HUDEP-2 (cell line): ENCODE data around the gene PEX5L.

Source experiments
- DNase-seq, 76 experiments: peaks; one replicate each; lab custom pipeline; 2025; ENCODE audit not compliant: unreplicated experiment in 76 of 76; lab: John Stamatoyannopoulos, UW

Gene PEX5L

DNA sequence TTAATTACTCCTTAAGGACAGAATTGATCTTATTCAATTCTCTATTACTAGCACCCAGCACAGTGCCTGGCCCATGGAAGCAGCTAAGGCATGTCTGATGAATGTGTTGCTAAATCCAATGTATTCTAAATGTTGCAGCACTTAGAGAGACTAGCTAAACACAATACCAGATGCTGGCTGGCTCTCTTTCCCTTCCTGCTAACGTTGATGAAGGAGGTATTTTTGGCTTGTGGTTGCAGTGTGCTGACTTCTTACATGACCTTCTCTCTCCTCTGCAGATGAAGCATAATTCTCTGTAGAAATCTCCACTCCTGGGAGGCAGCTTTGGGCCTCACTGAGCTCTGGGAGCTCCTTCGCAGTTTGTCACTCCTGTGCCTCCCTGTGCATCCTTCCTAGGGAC lies 183.6 kb downstream of the PEX5L start:
- DNase-seq, result no peak

DNA sequence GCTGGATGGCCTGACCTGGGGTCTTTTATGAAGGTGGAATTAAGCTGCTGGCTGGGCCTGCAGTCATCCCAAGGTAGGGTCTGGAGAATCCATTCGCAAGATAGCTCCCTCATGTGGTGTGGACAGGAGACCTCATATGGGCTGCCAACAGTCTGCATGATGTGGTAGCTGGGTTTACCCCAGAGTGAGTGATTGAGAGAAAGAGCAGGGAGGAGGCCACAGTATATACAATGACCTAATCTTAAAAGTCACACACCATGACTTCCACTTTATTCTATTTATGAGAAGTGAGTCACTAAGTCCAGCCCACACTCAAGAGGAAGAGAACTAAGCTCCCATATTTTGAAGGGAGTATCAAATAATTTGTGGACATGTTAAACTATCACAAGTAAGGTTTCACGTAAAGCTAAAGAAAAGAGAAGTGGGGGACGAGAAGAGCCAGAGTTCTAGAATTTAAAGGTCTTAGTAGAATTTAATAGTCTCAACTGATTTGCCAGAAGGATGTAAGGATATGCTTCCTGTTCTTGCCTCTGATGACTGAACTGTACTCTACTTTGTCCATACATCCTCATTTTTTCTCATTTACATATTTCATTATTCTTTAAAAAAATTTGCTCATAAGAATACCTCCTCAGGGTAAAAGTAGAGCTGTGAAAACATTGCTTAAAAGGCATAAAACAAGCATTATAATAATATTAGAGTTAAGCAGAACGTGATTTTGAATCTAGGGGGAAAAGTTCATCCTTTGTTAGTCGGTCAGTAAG lies 184.4 kb downstream of the PEX5L start:
- DNase-seq, result peak in 1 of 76 experiments; percentile 6

DNA sequence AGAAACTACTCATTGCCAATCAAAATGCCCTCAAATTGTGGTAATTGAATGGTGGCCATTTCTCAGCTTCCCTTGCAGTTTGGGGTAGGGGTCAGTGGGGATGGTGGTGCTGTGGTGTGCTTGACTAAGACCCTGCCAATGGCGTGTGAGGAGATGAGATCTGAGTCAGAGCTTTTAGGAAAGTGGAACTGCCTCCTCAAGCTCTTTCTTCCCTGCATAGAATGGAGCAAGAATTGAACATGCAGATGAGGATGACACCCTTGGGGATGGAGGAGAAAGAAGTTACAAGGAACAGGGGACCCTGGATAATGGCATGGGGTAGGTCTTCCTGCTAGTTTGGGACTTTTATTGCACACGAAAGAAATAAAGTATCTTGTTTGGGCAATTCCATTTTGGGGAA lies 188.0 kb downstream of the PEX5L start:
- no peak for DNase-seq

DNA sequence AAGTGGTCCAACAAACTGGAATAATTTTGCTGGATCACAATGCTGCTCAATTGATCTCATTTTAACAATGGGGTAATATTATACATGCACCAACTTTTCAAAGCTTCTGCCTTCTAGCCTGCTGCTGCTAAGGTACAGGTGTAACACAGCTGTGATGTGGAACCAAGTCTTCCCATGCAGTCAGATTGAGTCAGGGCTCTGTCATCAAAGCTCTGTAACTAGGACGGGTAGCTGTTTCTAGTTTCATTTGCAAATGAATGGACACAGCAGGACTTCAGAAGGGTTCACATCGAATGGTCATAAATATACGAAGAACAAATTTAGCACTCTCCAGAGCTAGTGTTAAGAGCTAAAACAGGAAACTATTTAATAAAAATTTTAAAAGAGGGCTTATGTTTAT lies 194.7 kb downstream of the PEX5L start:
- no peak for DNase-seq

DNA sequence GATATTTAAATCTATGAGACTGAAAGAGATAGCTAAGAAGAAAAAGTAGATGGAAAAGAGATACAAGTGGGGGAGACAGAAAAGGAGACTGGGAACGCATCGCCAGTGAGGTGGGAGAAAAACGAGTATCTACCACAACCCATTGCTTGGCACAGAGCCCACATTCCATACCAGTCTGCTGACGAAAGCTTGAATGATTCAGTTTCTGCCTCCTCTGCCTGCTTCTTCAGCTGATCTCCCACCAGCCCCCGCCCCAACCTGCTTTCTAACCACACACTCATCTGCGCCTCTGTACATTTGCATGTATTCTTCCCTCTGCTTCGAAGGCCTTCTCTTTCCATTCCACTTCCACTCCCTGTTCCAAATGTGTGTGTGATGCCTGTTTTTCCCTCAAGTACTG lies 195.8 kb downstream of the PEX5L start:
- DNase-seq, result no peak

DNA sequence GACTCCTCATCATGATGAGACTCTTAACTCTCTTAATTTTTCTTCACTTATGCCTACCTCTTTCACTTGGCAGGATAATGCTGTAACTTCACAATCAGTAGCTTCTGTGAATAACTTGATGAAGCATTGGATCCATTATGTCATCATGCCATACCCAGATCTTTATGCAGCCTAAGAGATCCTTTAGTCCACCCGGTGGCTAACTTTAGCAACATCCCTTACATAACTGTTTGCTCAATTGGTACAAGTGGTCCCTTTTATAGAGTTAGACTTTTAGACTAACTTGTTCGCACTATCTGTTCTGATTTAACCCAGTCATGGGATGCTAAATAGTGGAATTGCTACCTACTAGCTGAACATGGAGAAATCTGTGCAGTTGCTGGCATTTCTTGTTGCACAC lies 199.4 kb downstream of the PEX5L start:
- DNase-seq, result no peak

DNA sequence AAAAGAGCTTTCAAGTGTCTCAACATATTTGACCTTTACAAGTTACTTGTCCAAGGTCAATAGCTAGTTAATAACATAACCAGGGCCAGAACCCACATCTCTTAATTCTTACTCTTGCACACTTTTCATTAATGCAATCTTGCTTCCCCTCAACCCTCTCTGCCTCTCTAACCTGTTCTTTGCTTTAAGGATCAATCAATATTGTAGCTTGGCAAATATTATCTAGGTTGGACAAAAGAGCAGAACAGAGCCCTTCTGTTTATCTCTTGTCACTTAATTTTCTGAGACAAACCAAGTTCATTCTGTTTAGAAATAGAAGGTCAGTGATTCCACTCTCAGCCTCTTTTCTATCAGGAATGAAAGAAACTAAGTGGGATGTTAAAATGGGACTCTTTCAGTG lies 203.4 kb downstream of the PEX5L start:
- no peak for DNase-seq

DNA sequence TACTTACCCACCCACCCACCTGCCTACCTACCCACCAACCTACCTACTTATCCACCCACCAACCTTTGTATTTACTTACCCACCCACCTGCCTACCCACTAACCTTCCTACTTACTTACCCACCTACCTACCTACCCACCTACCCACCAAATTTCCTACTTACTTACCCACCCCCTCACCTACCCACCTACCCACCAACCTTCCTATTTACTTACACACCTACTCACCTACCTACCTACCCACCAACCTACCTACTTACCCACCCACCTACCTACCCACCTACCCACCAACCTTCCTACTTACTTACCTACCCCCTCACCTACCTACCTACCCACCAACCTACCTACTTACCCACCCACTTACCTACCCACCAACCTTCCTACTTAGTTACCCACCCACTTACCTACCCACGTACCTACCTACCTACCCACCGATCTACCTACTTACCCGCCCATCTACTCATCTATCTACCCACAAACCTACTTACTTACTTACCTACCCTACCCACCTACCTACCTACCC lies 204.3 kb downstream of the PEX5L start:
- DNase-seq, result no peak

DNA sequence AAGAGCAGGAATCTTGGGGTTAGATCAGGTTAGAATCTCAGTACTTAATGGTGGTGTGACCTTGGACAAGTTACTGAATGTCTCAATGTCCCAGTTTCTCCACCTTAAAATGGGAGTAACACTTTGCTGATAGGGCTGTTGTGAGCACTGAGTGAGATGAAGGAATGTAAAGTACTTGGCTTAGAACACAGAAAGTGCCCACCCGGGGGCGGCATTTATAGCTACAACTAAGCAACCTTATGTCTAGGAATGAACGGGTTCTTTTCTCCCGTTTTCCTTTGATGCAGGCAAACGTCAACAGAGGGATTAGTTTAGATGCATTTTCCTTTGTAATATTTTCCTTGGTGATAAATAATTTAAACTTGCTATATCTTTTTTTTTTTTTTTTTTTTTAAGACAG lies 207.3 kb downstream of the PEX5L start:
- no peak for DNase-seq

DNA sequence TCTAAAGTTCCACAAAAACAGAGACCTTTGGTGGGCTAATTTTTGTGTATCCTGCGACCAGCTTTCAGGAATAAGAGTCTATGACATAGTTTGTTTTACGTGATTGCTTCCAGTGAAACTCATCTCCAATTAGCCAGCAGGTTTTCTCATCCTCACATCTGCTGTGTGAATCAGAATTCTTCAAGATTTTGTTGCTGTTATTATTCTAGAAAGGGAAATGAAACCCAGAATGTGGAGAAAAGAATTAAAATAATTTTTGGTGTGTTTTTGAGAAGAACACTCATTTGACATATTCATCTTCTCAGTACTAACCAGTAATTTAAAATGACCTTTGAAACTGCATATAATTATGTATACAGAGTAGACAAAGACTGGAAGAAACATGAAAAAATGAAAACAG lies 208.0 kb downstream of the PEX5L start:
- no peak for DNase-seq

DNA sequence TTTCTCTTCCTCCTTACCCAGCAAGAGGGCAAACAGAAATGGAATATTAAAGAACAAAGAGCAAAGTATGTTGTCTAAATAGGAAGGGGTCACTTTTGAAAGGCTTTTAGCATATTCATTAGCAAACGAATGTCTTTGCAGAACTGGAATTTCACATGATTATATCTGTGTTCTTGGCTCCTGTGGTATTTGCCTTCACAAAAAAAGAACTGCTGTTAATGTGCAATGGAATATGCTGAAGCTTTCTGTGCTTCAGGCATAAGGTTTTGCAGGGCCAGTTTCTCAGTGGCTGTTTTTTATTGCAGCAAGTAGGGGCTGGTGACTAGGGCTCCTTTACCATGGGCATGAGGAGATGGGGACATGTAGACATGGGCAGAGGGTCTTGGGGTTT lies 210.5 kb downstream of the PEX5L start:
- no peak for DNase-seq

DNA sequence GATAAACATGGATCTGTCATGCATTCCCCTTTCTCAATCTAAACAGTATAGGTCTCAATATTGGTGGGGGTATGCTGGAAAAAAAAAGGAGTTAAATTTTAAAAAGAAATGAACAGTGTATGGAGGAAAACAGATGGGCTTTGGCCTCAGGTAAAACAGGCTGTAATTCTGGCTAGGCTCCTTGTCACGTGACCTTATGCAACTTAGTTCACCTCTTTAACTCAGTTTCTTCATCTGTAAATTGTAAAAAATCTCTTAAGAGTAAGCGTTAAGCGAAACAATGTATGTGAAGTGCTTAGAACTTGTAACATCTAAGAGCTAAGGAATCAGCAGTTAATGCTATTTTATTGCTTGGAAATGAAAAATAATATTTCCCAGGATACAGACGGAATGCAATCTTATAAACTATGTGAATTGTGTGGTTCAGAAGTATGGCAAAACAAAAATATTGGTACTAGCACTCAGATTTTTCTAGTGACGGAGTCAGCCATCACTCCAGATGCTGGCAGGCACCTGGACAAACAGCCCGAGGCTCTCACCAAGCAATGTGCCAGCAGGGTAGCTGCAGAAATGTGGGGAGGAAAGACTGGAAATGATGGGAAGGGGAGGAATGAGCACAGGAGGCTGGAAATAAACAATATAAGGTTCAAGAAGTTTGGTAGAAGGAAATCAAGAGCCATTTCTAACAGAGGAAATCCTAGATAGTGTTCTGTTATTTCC lies 211.1 kb downstream of the PEX5L start:
- no peak for DNase-seq

DNA sequence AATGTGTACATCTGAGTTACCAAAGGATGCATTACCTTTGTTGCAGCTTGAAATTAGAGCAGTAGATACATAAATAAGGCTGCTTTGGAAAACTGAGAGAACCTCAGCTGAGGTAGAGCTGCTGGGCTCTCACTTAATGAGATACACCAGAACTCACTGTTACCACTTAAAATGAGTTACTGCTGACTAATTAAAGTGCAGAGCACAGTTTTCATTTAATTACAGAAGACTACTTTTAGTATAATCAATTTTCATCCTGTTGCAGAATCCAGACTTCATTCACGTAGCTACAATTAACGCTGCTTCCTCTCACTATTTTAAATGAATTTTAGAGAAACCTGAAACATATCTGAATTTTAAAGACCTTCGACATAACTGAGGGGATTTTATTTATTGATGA lies 214.4 kb downstream of the PEX5L start:
- no peak for DNase-seq

DNA sequence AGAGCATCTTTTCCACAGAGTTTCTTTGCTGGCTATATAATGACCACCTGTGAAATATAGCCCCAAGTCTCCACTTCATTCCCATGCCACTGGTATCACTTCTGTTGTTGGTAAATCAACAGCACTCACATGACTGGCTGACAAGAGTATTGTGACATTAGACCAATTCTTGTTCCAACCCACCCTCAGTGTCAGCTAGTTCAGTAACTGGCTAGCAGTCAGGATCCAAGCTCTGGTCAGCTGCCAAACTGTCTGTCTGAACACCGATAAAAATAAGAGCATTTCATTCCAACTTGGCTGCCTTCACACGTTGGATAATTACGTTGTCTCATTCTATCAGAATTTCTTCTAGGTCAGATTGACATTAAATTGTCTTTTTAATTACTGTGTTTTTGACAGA lies 217.4 kb downstream of the PEX5L start:
- DNase-seq, result peak in 2 of 76 experiments; percentile 35 to 38

DNA sequence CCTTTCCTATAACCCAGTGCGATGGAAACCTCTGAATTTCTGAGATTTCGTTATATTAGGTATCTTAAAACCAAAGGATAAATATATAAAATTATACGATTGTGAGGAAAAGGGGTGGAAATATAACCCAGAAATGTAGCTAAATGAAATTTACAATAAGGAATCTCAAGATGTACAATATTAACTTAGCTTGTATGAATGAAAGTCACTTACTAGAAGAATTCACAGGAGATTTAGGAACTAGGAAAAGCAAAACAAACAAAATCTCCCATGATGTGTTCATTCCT lies 224.7 kb downstream of the PEX5L start:
- DNase-seq, result no peak

DNA sequence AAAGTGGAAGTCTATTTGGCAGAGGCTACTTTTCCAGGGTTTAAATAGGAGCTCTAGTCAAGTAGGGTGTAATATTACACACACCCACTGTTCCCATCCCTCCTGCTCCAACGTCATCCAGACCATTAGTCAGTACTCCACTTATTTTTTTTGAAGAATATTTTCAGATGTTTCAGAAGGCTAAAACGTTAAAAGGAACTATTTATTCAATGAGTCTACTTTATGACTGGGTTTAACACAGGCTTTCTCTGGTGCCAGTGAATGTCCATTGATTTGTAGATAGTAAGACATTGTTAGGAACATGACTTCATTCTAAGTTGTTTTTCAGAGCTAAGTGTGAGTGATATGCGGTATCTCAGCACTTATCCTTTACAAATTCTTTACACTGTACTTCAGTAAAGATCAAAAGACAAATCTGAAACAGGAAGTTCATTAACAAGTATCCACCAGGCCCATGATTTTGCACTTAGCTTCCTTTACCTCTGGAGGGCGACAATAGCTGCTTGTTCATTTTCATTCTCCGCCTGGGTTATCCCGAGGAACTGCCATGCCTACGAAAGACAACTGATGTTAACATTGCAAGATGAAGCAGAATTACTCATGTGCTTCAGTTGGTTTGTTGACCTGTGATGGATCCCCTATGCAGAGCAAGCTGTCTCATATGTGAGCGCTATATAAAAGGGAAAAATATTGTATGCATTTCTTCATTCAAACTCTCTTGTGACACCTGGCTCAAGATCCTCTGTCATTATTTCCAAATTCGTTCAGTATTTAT lies 225.2 kb downstream of the PEX5L start:
- peak in 28 of 76 experiments; percentile 1 to 49 (median 14) for DNase-seq

DNA sequence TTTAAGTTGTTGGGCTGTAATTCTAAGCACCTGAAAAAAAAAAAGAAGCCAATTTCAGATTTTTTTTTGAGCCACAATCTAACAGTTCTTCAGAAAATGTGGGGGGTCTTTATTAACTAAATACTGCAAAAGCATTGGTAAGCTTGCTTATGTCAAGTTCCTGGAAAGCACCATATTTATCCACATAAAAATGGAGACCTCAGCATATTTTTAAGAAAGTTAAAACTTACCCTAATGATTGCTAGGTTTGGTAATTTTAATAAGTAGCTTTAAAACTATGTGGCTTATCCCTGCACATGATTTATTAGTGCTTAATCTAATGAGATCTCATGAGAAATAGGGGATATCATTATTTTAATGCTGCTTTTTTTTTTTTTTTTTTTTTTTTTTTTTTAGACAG lies 227.1 kb downstream of the PEX5L start:
- no peak for DNase-seq

DNA sequence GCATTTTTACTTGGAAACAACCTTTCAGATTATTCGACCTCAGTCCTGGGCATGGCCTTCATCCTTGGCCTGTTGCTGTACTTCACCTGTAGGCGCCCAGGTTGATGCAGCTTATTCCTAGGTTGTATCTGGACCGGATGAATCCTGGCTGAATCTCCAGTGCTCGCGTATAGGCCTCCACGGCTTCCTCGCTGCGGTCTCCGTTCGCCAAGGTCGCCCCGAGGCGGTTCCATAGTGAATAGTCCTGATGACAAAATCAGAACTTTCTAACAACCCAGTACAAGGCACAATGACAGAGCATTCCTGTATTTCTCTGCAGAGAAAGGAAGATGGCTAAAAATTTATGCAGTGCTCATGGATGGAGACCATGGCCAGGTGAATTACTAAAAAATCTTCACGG lies 229.1 kb downstream of the PEX5L start:
- no peak for DNase-seq

DNA sequence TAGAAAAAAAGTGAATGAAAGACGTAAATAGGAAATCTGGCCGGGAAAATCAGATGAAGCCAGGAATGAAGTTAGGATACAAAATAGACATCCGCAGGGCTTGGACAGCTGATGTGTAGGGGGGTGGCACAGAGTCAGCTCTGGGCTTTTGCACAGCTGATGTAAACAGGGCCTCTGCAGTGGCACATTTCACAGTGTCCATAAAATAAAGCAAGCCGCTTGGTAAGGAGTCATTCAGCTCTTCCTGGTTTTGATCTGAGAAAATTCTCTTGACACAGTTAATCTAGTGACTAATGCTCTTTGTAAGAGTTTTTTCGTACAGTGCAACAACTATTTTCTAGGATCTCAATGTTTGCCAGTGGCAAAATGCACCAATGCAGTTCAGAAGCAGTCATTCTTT lies 230.6 kb downstream of the PEX5L start:
- DNase-seq, result no peak

DNA sequence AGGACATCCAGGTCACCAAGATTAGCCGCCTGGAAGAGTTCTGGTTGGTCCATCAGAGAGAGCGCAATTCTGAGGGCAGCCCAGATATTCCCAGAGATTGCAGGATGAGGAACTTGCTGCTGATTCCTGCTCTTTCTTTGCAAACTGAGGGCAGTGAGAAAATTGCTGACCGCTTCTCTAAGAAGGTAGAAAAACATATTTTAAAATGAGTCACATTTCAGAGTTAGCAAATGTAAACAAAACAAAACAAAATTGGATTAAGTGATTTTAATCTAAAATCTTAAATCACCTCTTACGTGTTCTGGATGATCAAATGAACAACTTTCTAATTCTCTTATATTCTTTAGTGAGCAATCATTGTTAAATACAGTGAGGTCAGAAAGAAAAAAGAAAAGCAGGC lies 234.9 kb downstream of the PEX5L start:
- no peak for DNase-seq

DNA sequence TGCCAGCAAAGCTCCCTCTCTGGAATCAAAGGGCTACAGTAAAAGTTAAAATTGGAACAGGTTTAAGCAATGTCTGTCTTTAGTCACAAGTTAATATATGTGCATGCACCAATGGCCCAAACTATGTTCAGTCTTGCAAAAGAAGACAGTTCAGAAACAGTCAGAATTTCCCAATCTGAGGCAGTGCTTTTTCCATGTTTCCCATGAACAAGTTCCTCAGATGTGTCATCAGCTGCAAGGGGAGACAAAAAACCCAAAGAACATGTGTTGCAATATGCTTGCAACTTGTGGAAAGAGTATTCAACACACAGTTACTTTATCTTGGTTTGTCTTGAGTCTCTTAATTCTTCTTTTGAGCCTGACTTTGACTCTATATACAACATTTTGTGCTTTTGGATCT lies 235.5 kb downstream of the PEX5L start:
- DNase-seq, result no peak

DNA sequence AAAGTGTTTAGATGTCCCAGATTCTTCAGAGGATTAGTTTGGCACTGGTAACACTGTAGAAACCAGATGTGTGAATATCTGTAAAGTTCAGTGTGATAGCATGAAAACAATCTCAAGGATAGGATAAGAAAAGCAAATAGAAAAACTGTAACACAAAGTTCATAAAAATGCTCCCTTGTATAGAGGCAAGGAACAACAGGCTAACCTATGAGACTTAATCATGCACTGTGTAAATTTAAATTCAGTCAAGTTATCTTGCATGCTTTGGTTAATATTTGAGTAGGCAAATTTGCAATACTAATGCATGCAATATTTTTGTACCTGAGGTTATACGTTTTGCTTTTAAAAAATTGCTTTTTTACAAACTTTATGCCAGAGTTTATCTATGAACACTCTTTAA lies 239.5 kb downstream of the PEX5L start:
- DNase-seq, result no peak
